ENCODE results near the gene CHAF1A. TPM values are rescaled to one million over a fixed set of nuclear protein-coding genes. Genes with fewer than 3 reads are reported as not detected.

The CHAF1A gene
- total RNA-seq, 3 donors from 2014 or later (not counting 1 experiment from before 2014, with no cell fraction given): 34.4 to 40.8 (median 35.2) TPM

DNA sequence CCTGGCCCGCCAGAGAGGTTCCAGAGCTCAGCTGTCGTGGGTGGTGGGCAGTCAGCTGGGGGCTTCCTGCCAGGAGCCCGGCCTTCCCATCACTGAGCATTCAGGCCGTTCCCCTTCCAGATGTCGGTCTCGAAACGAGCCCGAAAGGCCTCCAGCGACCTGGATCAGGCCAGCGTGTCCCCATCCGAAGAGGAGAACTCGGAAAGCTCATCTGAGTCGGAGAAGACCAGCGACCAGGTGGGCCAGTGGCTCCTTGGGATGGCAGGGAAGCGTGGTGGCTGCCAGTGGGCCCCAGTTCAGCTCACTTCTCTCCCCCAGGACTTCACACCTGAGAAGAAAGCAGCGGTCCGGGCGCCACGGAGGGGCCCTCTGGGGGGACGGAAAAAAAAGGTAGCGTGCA is 89.0 kb downstream of the CHAF1A start:
- Mint-ChIP-seq H3K4me3 (no peak overlapping the region), H3K27ac (no peak overlapping the region), H3K9me3 (no peaks in the 10 kb centered on the region), H3K4me1 (no peaks in the 10 kb centered on the region), H3K27me3 (ENCODE audit: low read depth in 2 of 2) (no peaks in the 10 kb centered on the region), H3K36me3 (no peaks in the 10 kb centered on the region)
- Histone ChIP-seq H3K9me3 (ENCODE audit: control insufficient read depth, insufficient read depth, low read length) (no peaks in the 10 kb centered on the region), H3K4me3 (ENCODE audit: low read length) (no peak overlapping the region), H3K4me1 (ENCODE audit: control insufficient read depth, insufficient read depth, low read length) (no peaks in the 10 kb centered on the region), H3K27me3 (ENCODE audit: control insufficient read depth, insufficient read depth, low read length) (no peaks in the 10 kb centered on the region), H3K27ac (ENCODE audit: low read length) (no peak overlapping the region), H3K36me3 (ENCODE audit: control insufficient read depth, insufficient read depth, low read length) (peaks cover 45% of the 10 kb centered on the region)
- no peak for DNase-seq
- ATAC-seq: no peak
- WGBS (ENCODE audit: insufficient coverage): 96% methylated on average over 21 of the region's 21 CpGs
- intact Hi-C loops (cut with micrococcal nuclease): no loop called here
- TF ChIP-seq, protein P1, sequence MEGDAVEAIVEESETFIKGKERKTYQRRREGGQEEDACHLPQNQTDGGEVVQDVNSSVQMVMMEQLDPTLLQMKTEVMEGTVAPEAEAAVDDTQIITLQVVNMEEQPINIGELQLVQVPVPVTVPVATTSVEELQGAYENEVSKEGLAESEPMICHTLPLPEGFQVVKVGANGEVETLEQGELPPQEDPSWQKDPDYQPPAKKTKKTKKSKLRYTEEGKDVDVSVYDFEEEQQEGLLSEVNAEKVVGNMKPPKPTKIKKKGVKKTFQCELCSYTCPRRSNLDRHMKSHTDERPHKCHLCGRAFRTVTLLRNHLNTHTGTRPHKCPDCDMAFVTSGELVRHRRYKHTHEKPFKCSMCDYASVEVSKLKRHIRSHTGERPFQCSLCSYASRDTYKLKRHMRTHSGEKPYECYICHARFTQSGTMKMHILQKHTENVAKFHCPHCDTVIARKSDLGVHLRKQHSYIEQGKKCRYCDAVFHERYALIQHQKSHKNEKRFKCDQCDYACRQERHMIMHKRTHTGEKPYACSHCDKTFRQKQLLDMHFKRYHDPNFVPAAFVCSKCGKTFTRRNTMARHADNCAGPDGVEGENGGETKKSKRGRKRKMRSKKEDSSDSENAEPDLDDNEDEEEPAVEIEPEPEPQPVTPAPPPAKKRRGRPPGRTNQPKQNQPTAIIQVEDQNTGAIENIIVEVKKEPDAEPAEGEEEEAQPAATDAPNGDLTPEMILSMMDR (IDR thresholded peaks at IDR 0.05): no peak

GRCh38 chr19:4492337-4493103 is 90.1 kb downstream of the CHAF1A start:
- Mint-ChIP-seq H3K9me3 (no peaks in the 10 kb centered on the region), H3K27ac (no peak overlapping the region), H3K36me3 (no peaks in the 10 kb centered on the region), H3K4me1 (no peaks in the 10 kb centered on the region), H3K4me3 (no peak overlapping the region), H3K27me3 (ENCODE audit: low read depth in 2 of 2) (no peaks in the 10 kb centered on the region)
- Histone ChIP-seq H3K27me3 (ENCODE audit: control insufficient read depth, insufficient read depth, low read length) (no peaks in the 10 kb centered on the region), H3K4me1 (ENCODE audit: control insufficient read depth, insufficient read depth, low read length) (no peaks in the 10 kb centered on the region), H3K27ac (ENCODE audit: low read length) (no peak overlapping the region), H3K9me3 (ENCODE audit: control insufficient read depth, insufficient read depth, low read length) (no peaks in the 10 kb centered on the region), H3K4me3 (ENCODE audit: low read length) (no peak overlapping the region), H3K36me3 (ENCODE audit: control insufficient read depth, insufficient read depth, low read length) (peaks cover 48% of the 10 kb centered on the region)
- ATAC-seq (no peak), DNase-seq (no peak)
- intact Hi-C loops (cut with micrococcal nuclease): no loop called here
- 90% methylated on average over 3 of the region's 3 CpGs for WGBS (ENCODE audit: insufficient coverage)
- TF ChIP-seq, protein P1 (IDR thresholded peaks at IDR 0.05): no peak

Other genes starting within 250 kb of the CHAF1A start
- under 1 TPM in 2 of 3 donors, not detected in 1; 0.43 to 0.70 TPM for gene CREB3L3, start 249.0 kb upstream of the CHAF1A start, total RNA-seq
- gene SIRT6, start 220.1 kb upstream of the CHAF1A start, total RNA-seq: 10 to 100 TPM; 29.5 to 37.4 (median 30.5) TPM
- gene ANKRD24, start 220.0 kb upstream of the CHAF1A start, total RNA-seq: 1 to 10 TPM in 1 of 3 donors, under 1 TPM in 2; 0.65 to 2.2 (median 0.71) TPM
- gene EBI3, start 173.1 kb upstream of the CHAF1A start, total RNA-seq: not detected
- 10 to 100 TPM; 37.7 to 39.5 (median 38.5) TPM for gene YJU2, start 155.6 kb upstream of the CHAF1A start, total RNA-seq
- gene SHD, start 123.4 kb upstream of the CHAF1A start, total RNA-seq: under 1 TPM in 1 of 3 donors, not detected in 2; 0.20 TPM
- gene TMIGD2, start 100.3 kb upstream of the CHAF1A start, total RNA-seq: 10 to 100 TPM; 33.8 to 45.3 (median 41.1) TPM
- gene FSD1, start 98.0 kb upstream of the CHAF1A start, total RNA-seq: 10 to 100 TPM; 15.5 to 18.2 (median 16.4) TPM
- gene STAP2, start 63.8 kb upstream of the CHAF1A start, total RNA-seq: 1 to 10 TPM; 1.4 to 3.3 (median 2.0) TPM
- 10 to 100 TPM; 30.4 to 38.4 (median 31.1) TPM for gene MPND, start 59.1 kb upstream of the CHAF1A start, total RNA-seq
- gene SH3GL1, start 2.1 kb upstream of the CHAF1A start, total RNA-seq: 10 to 100 TPM; 43.9 to 55.7 (median 49.2) TPM
- gene UBXN6, start 55.2 kb downstream of the CHAF1A start, total RNA-seq: 10 to 100 TPM; 54.3 to 67.7 (median 63.3) TPM
- 10 to 100 TPM; 28.7 to 43.6 (median 29.8) TPM for gene HDGFL2, start 69.7 kb downstream of the CHAF1A start, total RNA-seq
- under 1 TPM in 1 of 3 donors, not detected in 2; 0.33 TPM for gene PLIN4, start 115.8 kb downstream of the CHAF1A start, total RNA-seq
- gene PLIN5, start 132.6 kb downstream of the CHAF1A start, total RNA-seq: under 1 TPM in 1 of 3 donors, not detected in 2; 0.65 TPM
- 1 to 10 TPM in 1 of 3 donors, not detected in 2; 1.8 TPM for gene LRG1, start 137.4 kb downstream of the CHAF1A start, total RNA-seq
- gene SEMA6B, start 157.0 kb downstream of the CHAF1A start, total RNA-seq: 1 to 10 TPM in 1 of 3 donors, under 1 TPM in 1, not detected in 1; 0.50 to 5.4 TPM
- 10 to 100 TPM in 2 of 3 donors, 1 to 10 TPM in 1; 8.5 to 13.5 (median 13.3) TPM for gene TNFAIP8L1, start 236.9 kb downstream of the CHAF1A start, total RNA-seq

Data from natural killer cell (primary cell).